Measurements from ENCODE around the gene NDUFB2. TPM values are rescaled to one million over a fixed set of nuclear protein-coding genes. Genes with fewer than 3 reads are reported as not detected.

Gene NDUFB2
- polyA plus RNA-seq, 1 donor (not counting 4 experiments of a cell fraction or from before 2014, with no cell fraction given), result 379 TPM

DNA sequence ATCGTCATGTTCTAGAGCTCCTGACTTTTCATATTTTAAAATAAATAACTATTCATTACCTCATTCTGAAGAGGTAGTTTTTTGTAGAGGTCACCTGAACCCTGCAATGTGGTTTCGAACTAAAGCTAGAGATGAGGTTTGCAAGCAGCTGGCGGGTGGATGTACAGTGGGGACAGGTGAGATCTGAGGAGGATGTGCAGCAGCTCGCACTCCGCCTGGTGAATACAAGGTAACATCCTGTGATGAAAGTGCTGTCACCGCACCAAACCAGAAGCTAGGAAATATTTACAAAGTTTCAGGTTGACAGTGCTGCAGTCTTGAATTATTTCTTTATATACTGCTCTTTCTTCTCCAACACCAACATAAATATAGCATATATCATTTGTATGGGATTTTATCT, 26.5 kb downstream of the NDUFB2 start:
- no peaks in the 10 kb centered on the region for H3K36me3 ChIP-seq (ENCODE audit: control insufficient read depth in 2 of 2, extremely low read depth in 1 of 2, insufficient read depth in 2 of 2, low read length in 2 of 2)
- dilution Hi-C loops (cut with MboI; ENCODE audit: extremely low pct_ligation_motif_present, low sequenced_read_pairs), result no loop called here
- H3K27ac ChIP-seq (ENCODE audit: control insufficient read depth, insufficient read depth, low read length), result no peak overlapping the region
- H2AFZ ChIP-seq (ENCODE audit: control insufficient read depth, low read length), result no peak overlapping the region
- DNase-seq (ENCODE audit: low read depth, low spot score) (no peak), FAIRE-seq (no peak)
- no peaks in the 10 kb centered on the region for H3K27me3 ChIP-seq (ENCODE audit: control insufficient read depth, extremely low read depth, insufficient read depth, low read length)
- no peaks in the 10 kb centered on the region for H4K20me1 ChIP-seq (ENCODE audit: control insufficient read depth, extremely low read depth, insufficient read depth, low read length)
- no peak overlapping the region for H3K9ac ChIP-seq (ENCODE audit: control insufficient read depth, extremely low read depth, insufficient read depth, low read length)
- TF ChIP-seq, protein P1, sequence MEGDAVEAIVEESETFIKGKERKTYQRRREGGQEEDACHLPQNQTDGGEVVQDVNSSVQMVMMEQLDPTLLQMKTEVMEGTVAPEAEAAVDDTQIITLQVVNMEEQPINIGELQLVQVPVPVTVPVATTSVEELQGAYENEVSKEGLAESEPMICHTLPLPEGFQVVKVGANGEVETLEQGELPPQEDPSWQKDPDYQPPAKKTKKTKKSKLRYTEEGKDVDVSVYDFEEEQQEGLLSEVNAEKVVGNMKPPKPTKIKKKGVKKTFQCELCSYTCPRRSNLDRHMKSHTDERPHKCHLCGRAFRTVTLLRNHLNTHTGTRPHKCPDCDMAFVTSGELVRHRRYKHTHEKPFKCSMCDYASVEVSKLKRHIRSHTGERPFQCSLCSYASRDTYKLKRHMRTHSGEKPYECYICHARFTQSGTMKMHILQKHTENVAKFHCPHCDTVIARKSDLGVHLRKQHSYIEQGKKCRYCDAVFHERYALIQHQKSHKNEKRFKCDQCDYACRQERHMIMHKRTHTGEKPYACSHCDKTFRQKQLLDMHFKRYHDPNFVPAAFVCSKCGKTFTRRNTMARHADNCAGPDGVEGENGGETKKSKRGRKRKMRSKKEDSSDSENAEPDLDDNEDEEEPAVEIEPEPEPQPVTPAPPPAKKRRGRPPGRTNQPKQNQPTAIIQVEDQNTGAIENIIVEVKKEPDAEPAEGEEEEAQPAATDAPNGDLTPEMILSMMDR (optimal IDR thresholded peaks at IDR 0.05 in 1 of 3, IDR thresholded peaks at IDR 0.05 in 1 of 3, conservative IDR thresholded peaks at IDR 0.05 in 1 of 3; ENCODE audit: extremely low read depth in 1 of 3, insufficient read depth in 2 of 3, low read length in 3 of 3), result no peak
- TF ChIP-seq EZH2 (IDR thresholded peaks at IDR 0.05; ENCODE audit: low read length), result no peak
- H3K79me2 ChIP-seq (ENCODE audit: control insufficient read depth, insufficient read depth, low read length), result no peaks in the 10 kb centered on the region
- no peak overlapping the region for H3K4me2 ChIP-seq (ENCODE audit: control insufficient read depth, extremely low read depth, insufficient read depth, low read depth, low read length)
- H3K4me1 ChIP-seq (ENCODE audit: control insufficient read depth, extremely low read depth, insufficient read depth, low read length), result peaks cover 4% of the 10 kb centered on the region
- no peaks in the 10 kb centered on the region for H3K9me1 ChIP-seq (ENCODE audit: control insufficient read depth, extremely low read depth, insufficient read depth, low read length)
- H3K4me3 ChIP-seq (ENCODE audit: control insufficient read depth in 2 of 3, extremely low read depth in 1 of 3, insufficient read depth in 2 of 3, low read depth in 1 of 3, low read length in 3 of 3), result no peak overlapping the region
- H3K9me3 ChIP-seq (ENCODE audit: control insufficient read depth, low read depth, low read length), result no peaks in the 10 kb centered on the region

DNA sequence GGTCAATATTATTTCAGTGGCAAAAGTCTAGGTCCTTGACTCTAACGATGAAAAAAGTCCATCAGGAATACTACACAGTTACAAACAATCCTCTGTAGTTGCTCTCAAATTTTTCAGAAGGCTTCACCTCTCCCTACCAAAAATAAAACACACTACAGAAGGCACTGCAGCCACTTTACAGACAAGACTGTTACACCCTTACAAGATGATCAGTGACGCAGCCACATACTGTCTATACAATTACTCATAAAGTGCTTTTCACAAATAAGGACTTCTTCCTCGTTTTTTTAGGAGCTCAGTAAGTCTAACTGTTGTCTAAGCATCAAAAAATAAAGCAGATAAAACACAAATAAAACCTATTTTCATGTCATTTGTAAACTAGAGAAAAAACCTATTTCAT, 27.1 kb downstream of the NDUFB2 start:
- Histone ChIP-seq H3K9me3 (ENCODE audit: control insufficient read depth, low read depth, low read length) (no peaks in the 10 kb centered on the region), H3K79me2 (ENCODE audit: control insufficient read depth, insufficient read depth, low read length) (no peaks in the 10 kb centered on the region), H3K27me3 (ENCODE audit: control insufficient read depth, extremely low read depth, insufficient read depth, low read length) (no peaks in the 10 kb centered on the region), H3K9ac (ENCODE audit: control insufficient read depth, extremely low read depth, insufficient read depth, low read length) (no peak overlapping the region), H3K4me2 (ENCODE audit: control insufficient read depth, extremely low read depth, insufficient read depth, low read depth, low read length) (no peak overlapping the region), H4K20me1 (ENCODE audit: control insufficient read depth, extremely low read depth, insufficient read depth, low read length) (no peaks in the 10 kb centered on the region), H3K36me3 (ENCODE audit: control insufficient read depth in 2 of 2, extremely low read depth in 1 of 2, insufficient read depth in 2 of 2, low read length in 2 of 2) (no peaks in the 10 kb centered on the region), H2AFZ (ENCODE audit: control insufficient read depth, low read length) (no peak overlapping the region), H3K27ac (ENCODE audit: control insufficient read depth, insufficient read depth, low read length) (no peak overlapping the region), H3K4me3 (ENCODE audit: control insufficient read depth in 2 of 3, extremely low read depth in 1 of 3, insufficient read depth in 2 of 3, low read depth in 1 of 3, low read length in 3 of 3) (no peak overlapping the region), H3K4me1 (ENCODE audit: control insufficient read depth, extremely low read depth, insufficient read depth, low read length) (peaks cover 7% of the 10 kb centered on the region), H3K9me1 (ENCODE audit: control insufficient read depth, extremely low read depth, insufficient read depth, low read length) (no peaks in the 10 kb centered on the region)
- DNase-seq (ENCODE audit: low read depth, low spot score), result no peak
- FAIRE-seq, result no peak
- dilution Hi-C loops (cut with MboI; ENCODE audit: extremely low pct_ligation_motif_present, low sequenced_read_pairs), result no loop called here
- TF ChIP-seq EZH2 (IDR thresholded peaks at IDR 0.05; ENCODE audit: low read length), result no peak
- TF ChIP-seq, protein P1 (optimal IDR thresholded peaks at IDR 0.05 in 1 of 3, IDR thresholded peaks at IDR 0.05 in 1 of 3, conservative IDR thresholded peaks at IDR 0.05 in 1 of 3; ENCODE audit: extremely low read depth in 1 of 3, insufficient read depth in 2 of 3, low read length in 3 of 3), result no peak

All from keratinocyte (primary cell).